ENCODE measurements around the gene HIF1AN. TPM values are rescaled to one million over a fixed set of nuclear protein-coding genes. Genes with fewer than 3 reads are reported as not detected.

HIF1AN gene
- 10 to 100 TPM; 54.9 to 59.3 TPM for total RNA-seq

DNA sequence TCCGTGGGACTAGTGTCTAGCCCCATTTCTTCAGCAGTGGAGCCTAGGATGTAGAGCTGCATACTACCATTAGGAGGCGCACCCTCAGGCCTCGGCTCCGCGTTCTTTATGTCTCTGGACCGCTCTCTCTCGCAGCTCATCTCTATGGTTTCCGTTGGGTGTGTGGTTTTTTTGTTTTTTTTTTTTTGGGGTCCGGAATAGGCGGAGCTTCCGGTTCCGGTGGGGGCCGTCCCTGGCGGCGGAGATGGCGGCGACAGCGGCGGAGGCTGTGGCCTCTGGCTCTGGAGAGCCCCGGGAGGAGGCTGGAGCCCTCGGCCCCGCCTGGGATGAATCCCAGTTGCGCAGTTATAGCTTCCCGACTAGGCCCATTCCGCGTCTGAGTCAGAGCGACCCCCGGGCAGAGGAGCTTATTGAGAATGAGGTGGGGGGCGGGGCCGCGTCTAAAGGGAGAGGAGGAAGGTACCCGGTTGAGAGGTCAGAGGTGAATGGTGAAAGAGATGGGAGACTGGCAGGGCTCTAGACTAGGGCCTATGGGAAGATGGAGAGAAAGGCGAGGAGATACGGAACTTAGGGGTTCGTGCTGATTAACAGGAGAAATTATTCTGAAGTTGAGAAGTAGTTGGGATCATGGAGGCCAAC lies at the start of gene HIF1AN:
TSS of gene HIF1AN (plus strand) at position 229 of the 639 bp plus-strand sequence. CDS start at position 245, 16 bp downstream.
- peak within 1 kb of the TSS; percentile 61 for H3K27ac Mint-ChIP-seq
- H3K9me3 Mint-ChIP-seq = peaks cover 6% of the 10 kb centered on the region
- peaks cover 12% of the 10 kb centered on the region for H3K4me1 Mint-ChIP-seq
- no peaks in the 10 kb centered on the region for H3K27me3 Mint-ChIP-seq
- no peak within 1 kb of the TSS for H3K4me3 Mint-ChIP-seq
- H3K36me3 Mint-ChIP-seq (ENCODE audit: low read depth) = peaks cover 25% of the 10 kb centered on the region
- peak; percentile 93 for DNase-seq
- POLR2A ChIA-PET = interaction anchor here (0.6 to 1.1 kb wide), 7 partner anchors 22 to 917 kb away, joined by 3 to 4 read pairs (median 3); no protein-coding TSS in a partner anchor
- CTCF ChIA-PET = interaction anchor here (0.6 to 4.8 kb wide), 31 partner anchors 9 to 493 kb away, joined by 3 to 52 read pairs (median 4); partner anchors contain the start of genes SCD and SEC31B

DNA sequence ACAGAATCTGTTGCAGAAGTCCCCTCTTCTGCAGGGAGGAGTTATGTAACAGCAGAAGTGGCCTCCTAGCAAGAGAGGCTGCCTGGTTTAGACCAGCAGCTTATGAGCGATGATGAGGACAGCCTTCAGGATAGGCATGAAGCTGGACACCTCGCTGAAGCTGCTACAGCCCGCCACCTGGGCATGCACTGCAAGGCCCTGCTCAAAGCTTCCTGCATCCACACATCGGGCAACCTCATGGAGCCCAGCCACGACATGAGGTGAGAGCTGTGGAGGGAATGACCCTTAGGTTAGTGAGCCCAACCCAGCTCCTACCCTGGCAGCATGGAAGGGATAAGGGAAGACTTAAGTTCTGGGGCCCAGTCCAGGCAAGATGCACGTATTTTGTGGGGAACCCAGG lies 48.2 kb upstream of the HIF1AN start:
- no peak for DNase-seq
- no peaks in the 10 kb centered on the region for H3K27me3 Mint-ChIP-seq
- peaks cover 30% of the 10 kb centered on the region for H3K4me1 Mint-ChIP-seq
- CTCF ChIA-PET = interaction anchor here (1.3 to 2.5 kb wide), 5 partner anchors 9 to 31 kb away, joined by 3 to 16 read pairs (median 6); no protein-coding TSS in a partner anchor
- no peak overlapping the region for H3K27ac Mint-ChIP-seq
- POLR2A ChIA-PET = no interaction called here
- peaks cover 74% of the 10 kb centered on the region for H3K36me3 Mint-ChIP-seq (ENCODE audit: low read depth)
- no peak overlapping the region for H3K4me3 Mint-ChIP-seq
- H3K9me3 Mint-ChIP-seq = no peaks in the 10 kb centered on the region

DNA sequence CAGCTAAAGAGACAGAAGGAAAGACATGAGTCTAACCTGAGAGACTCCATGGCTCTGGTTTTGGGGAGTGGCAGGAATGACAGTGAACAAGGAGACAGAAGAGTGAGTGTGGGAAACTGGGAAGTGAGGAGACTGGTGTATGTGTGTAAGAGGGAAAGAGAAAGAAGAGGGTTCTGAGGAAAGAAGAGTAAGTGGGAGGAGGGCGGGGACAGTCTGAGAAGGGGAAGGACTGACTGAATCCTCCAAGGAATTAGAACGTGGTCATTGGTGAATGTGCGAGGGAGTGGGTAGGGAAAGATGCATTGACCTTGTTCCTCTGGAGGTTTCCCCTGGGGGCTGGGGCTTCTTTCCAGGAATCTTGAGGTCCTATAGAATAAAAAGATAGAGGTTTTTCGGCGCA lies 46.3 kb upstream of the HIF1AN start:
- CTCF ChIA-PET = interaction anchor here (1.9 to 2.1 kb wide), 2 partner anchors 11 to 29 kb away, joined by 6 to 16 read pairs; no protein-coding TSS in a partner anchor

DNA sequence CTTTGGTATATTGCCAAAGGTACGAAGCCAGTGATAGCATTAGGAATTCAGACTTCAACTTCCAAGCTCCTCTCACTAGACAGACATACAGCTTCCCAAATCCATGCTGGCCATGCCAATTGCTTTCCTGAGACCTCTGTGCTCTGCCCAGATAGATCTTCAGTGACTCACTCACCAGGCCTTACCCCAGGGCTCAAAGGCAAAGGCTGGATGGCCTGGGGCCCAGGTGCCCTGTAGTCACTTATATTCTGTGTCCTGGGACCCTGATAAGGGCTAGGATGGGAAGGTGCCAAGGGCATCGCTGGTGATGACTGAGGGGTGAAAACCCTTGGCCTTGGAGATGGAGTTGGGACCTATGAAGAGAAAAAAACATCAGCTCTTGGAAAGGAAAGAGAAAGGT lies 45.2 kb upstream of the HIF1AN start:
- peaks cover 73% of the 10 kb centered on the region for H3K36me3 Mint-ChIP-seq (ENCODE audit: low read depth)

More for the DNA sequence above, 46.3 kb upstream of the HIF1AN start:
- Mint-ChIP-seq H3K27ac (no peak overlapping the region), H3K4me3 (no peak overlapping the region), H3K36me3 (ENCODE audit: low read depth) (peaks cover 77% of the 10 kb centered on the region), H3K27me3 (no peaks in the 10 kb centered on the region), H3K4me1 (peaks cover 21% of the 10 kb centered on the region), H3K9me3 (no peaks in the 10 kb centered on the region)
- DNase-seq = no peak
- POLR2A ChIA-PET = no interaction called here

DNA sequence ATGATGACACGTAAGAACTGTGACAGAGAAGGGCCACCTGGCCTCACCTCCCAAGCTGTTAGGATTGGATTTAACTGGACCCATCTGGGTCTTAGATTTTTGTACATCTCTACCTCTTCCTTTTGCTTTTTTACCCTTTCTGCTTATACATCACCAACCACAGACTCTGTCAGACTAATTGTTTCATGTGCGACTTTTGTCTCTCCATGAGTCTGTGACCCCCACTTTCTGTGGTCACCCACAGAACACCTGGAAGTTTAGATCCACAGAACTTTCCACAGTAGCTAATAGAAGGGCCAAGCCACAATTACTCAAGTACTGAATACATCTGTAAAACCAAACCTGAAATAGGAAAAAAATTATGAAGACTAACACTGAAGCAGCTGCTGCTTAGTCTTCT lies 39.2 kb upstream of the HIF1AN start:
- Mint-ChIP-seq H3K36me3 (ENCODE audit: low read depth) (peaks cover 83% of the 10 kb centered on the region), H3K4me1 (peaks cover 64% of the 10 kb centered on the region)
- POLR2A ChIA-PET = interaction anchor here (1.1 kb wide), 1 partner anchor 14 kb away, joined by 3 read pairs; no protein-coding TSS in a partner anchor

More for the DNA sequence above, 45.2 kb upstream of the HIF1AN start:
- DNase-seq = no peak
- H3K27me3 Mint-ChIP-seq = no peaks in the 10 kb centered on the region
- no peak overlapping the region for H3K27ac Mint-ChIP-seq
- H3K4me1 Mint-ChIP-seq = peaks cover 18% of the 10 kb centered on the region
- no peak overlapping the region for H3K4me3 Mint-ChIP-seq
- no peaks in the 10 kb centered on the region for H3K9me3 Mint-ChIP-seq
- ChIA-PET POLR2A (no interaction called here), CTCF (interaction anchor here (2.2 kb wide), 1 partner anchor 8 kb away, joined by 8 read pairs; no protein-coding TSS in a partner anchor)

DNA sequence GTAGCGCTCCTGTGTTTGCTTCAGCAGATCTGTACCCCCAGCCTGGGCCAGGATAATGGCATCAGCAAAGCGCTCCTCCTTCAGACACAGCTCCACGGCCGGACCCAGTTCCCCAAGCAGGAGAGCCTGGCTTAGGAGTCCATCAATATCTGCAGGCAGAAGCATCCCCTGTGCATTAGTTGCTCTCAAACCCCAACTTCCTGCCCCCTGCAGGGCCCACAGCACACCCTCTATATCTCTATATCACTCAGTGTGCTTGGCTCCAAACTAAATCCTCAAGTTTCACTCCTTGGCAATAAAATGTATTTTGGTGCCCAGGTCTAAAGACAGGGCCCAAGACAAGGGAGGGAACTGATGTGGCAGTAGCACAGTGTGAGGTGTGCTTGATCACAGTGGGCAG lies 37.7 kb upstream of the HIF1AN start:
- CTCF ChIA-PET = interaction anchor here (0.6 to 5.6 kb wide), 8 partner anchors 10 to 456 kb away, joined by 3 to 59 read pairs (median 5); no protein-coding TSS in a partner anchor

More for the DNA sequence above, 39.2 kb upstream of the HIF1AN start:
- no peaks in the 10 kb centered on the region for H3K27me3 Mint-ChIP-seq
- no peak overlapping the region for H3K27ac Mint-ChIP-seq
- H3K9me3 Mint-ChIP-seq = no peaks in the 10 kb centered on the region
- no peak for DNase-seq
- CTCF ChIA-PET = interaction anchor here (1.3 to 5.6 kb wide), 7 partner anchors 9 to 31 kb away, joined by 3 to 59 read pairs (median 6); no protein-coding TSS in a partner anchor
- no peak overlapping the region for H3K4me3 Mint-ChIP-seq

DNA sequence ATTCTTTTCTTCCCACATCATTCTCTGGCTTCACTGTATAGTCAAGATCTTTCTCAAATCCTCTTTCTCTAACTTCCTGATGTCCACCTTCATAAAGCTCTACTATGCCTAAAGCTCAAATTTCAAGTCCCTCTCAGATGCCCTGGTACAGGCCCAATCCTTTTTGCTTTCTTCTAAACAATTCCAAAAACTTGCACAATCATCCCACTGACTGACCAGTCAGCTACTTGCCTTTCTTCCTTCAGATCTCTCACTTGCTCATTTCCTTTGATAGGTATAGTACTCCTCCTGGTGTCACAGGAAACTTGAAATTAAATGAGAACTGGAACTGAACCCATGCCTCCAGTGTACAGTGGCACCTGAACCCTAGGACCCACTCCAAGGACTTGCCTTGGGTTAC lies 34.3 kb upstream of the HIF1AN start:
- ChIA-PET POLR2A (no interaction called here), CTCF (interaction anchor here (1.1 to 2.9 kb wide), 4 partner anchors 13 to 77 kb away, joined by 3 to 16 read pairs (median 8); no protein-coding TSS in a partner anchor)
- H3K4me1 Mint-ChIP-seq = peaks cover 92% of the 10 kb centered on the region
- peaks cover 87% of the 10 kb centered on the region for H3K36me3 Mint-ChIP-seq (ENCODE audit: low read depth)
- no peaks in the 10 kb centered on the region for H3K27me3 Mint-ChIP-seq
- no peaks in the 10 kb centered on the region for H3K9me3 Mint-ChIP-seq
- H3K27ac Mint-ChIP-seq = peak overlapping the region; percentile 22
- no peak for DNase-seq
- no peak overlapping the region for H3K4me3 Mint-ChIP-seq

More for the DNA sequence above, 37.7 kb upstream of the HIF1AN start:
- no peaks in the 10 kb centered on the region for H3K9me3 Mint-ChIP-seq
- H3K36me3 Mint-ChIP-seq (ENCODE audit: low read depth) = peaks cover 88% of the 10 kb centered on the region
- DNase-seq = no peak
- H3K4me3 Mint-ChIP-seq = no peak overlapping the region
- POLR2A ChIA-PET = no interaction called here
- H3K27ac Mint-ChIP-seq = peak overlapping the region; percentile 54
- no peaks in the 10 kb centered on the region for H3K27me3 Mint-ChIP-seq
- H3K4me1 Mint-ChIP-seq = peaks cover 75% of the 10 kb centered on the region

DNA sequence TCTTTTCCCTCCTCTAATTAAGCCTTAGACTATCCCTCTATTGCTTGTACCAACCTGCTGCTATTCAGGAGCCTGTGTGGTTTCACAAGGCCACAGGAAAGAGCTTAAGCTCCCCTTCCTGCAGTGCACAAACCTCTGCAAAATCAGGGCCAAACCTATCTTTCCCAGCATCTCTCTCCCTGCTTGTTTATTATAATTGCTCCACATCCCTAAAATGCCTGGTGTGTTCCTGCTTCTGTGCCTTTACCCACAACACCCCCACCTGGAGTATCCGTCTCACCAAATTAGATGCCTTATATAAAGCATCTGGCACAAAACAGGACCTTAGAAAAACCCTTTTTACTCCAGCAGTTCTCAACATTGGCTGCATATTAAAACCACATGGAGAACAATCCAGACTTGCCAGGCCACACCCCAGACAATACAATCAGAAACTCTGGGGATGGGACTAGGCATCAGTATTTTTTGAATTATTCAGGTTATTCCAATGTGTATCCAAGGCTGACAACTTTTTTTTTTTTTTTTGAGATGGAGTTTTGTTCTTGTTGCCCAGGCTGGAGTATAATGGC lies 32.7 kb upstream of the HIF1AN start:
- Mint-ChIP-seq H3K4me1 (peaks cover 92% of the 10 kb centered on the region), H3K36me3 (ENCODE audit: low read depth) (peaks cover 83% of the 10 kb centered on the region), H3K9me3 (no peaks in the 10 kb centered on the region), H3K4me3 (no peak overlapping the region), H3K27ac (peak overlapping the region; percentile 42), H3K27me3 (no peaks in the 10 kb centered on the region)
- POLR2A ChIA-PET = no interaction called here
- DNase-seq = no peak
- CTCF ChIA-PET = interaction anchor here (0.7 to 1.7 kb wide), 3 partner anchors 15 to 145 kb away, joined by 3 read pairs; no protein-coding TSS in a partner anchor

DNA sequence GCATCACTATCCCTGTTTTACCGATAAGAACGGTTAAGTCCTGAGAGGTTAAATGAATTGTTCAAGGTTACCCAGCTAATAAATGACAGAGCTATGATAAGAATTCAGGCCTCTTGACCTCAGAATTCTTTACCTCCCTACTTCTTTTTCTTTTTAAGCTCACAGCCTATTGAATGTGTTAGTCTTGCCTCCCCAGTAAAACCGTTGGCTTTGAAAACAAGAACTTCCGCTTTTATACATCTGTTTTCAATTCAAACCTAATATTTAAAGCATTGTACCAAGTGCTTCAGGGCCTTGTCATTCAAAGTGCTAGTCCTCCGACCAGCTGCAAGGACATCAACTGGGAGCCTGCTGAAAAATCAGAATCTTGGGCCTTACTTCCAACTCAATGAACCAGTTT lies 31.6 kb upstream of the HIF1AN start:
- no peaks in the 10 kb centered on the region for H3K9me3 Mint-ChIP-seq
- ChIA-PET POLR2A (no interaction called here), CTCF (interaction anchor here (1.4 to 1.7 kb wide), 2 partner anchors 18 to 73 kb away, joined by 3 read pairs; no protein-coding TSS in a partner anchor)
- DNase-seq = no peak
- H3K36me3 Mint-ChIP-seq (ENCODE audit: low read depth) = peaks cover 78% of the 10 kb centered on the region
- H3K4me1 Mint-ChIP-seq = peaks cover 91% of the 10 kb centered on the region
- no peak overlapping the region for H3K4me3 Mint-ChIP-seq
- no peaks in the 10 kb centered on the region for H3K27me3 Mint-ChIP-seq
- H3K27ac Mint-ChIP-seq = peak overlapping the region; percentile 52

DNA sequence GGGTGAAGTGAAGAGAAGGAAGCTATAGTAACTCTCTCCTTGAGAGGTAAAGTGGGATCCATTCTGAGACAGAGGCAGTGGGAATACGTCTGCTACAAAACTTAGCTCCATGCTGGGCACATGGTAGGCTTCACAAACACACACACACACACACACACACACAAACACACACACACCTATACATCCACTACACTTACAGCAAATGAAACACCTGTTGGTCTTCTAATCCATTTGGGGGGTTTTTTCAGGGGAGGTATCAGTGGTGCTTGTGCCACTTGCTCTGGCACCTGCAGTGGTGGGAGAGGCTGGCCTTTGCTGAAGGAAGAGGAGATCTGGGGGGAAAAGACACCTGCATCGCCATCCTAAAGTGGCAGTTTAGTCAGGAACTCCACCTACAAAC lies 30.6 kb upstream of the HIF1AN start:
- Mint-ChIP-seq H3K9me3 (no peaks in the 10 kb centered on the region), H3K27me3 (no peaks in the 10 kb centered on the region), H3K27ac (peak overlapping the region; percentile 93), H3K4me1 (peaks cover 91% of the 10 kb centered on the region), H3K4me3 (peak overlapping the region; percentile 78), H3K36me3 (ENCODE audit: low read depth) (peaks cover 69% of the 10 kb centered on the region)
- POLR2A ChIA-PET = interaction anchor here (0.5 to 0.7 kb wide), 2 partner anchors 56 to 414 kb away, joined by 3 to 4 read pairs; no protein-coding TSS in a partner anchor
- CTCF ChIA-PET = interaction anchor here (0.9 to 1.4 kb wide), 3 partner anchors 14 to 74 kb away, joined by 3 to 5 read pairs (median 4); partner anchors contain the start of gene SEC31B
- no peak for DNase-seq

DNA sequence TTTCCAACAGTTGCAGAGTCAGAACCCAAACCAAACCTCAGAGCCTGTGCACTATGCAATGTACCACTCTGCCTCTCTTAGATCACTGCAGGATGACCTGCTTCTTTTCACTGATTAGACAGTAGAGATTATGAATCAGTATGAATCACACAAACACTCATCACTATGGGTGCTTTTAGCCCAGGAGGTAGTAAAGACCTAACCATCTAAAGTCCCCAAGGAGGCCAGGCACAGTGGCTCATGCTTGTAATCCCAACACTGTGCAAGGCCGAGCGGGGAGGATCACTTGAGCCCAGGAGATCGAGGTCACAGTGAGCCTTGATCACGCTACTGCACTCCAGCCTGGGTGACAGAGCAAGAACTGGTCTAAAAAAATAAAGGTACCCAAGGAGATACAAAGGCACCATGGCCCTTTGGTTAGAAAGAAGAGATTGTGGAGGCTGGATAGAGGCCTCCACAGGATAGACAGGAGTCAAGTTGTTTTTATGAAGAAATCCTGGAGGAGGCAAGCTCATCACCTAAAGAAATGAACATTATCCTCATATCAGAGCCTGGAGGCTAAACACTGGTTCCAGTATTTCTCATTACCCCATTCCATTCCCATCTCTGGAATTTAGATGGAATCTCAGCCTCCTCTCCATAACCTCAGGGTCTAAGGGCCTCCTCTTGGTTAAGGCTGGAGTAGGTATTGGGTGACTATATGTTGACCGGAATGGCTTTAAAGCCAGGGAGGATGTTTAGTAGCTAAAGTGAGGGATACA lies 29.0 kb upstream of the HIF1AN start:
- no peaks in the 10 kb centered on the region for H3K9me3 Mint-ChIP-seq
- peaks cover 60% of the 10 kb centered on the region for H3K36me3 Mint-ChIP-seq (ENCODE audit: low read depth)
- H3K4me3 Mint-ChIP-seq = peak overlapping the region; percentile 78
- no peaks in the 10 kb centered on the region for H3K27me3 Mint-ChIP-seq
- CTCF ChIA-PET = interaction anchor here (0.9 to 12.7 kb wide), 5 partner anchors 12 to 157 kb away, joined by 3 to 170 read pairs (median 69); partner anchors contain the start of genes NDUFB8 and SEC31B
- POLR2A ChIA-PET = interaction anchor here (0.7 kb wide), 1 partner anchor 220 kb away, joined by 3 read pairs; the partner anchor contains the start of gene BLOC1S2
- H3K4me1 Mint-ChIP-seq = peaks cover 97% of the 10 kb centered on the region
- H3K27ac Mint-ChIP-seq = peak overlapping the region; percentile 93
- no peak for DNase-seq

DNA sequence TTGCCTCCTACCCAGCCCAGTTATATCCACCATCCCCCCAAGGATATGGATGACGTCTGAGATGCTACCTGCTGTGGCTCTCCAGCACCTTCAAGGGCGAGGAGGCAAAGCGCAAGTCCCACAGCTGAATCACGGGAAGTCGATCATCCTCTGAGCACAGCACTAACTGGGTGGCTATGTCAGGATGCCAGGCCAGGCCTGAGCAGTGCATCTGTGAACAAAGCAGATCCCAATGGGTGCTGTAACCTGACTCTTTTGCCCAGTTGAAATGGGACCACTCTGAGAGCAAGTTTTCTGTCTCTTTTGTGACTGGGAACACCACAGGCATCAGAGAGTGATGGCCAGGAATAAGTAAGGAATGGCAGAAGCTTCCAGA lies 28.4 kb upstream of the HIF1AN start:
- POLR2A ChIA-PET = interaction anchor here (0.7 kb wide), 1 partner anchor 221 kb away, joined by 3 read pairs; the partner anchor contains the start of gene BLOC1S2
- DNase-seq = no peak
- peaks cover 97% of the 10 kb centered on the region for H3K4me1 Mint-ChIP-seq

More for the DNA sequence above, 28.4 kb upstream of the HIF1AN start:
- Mint-ChIP-seq H3K9me3 (no peaks in the 10 kb centered on the region), H3K4me3 (peak overlapping the region; percentile 78), H3K36me3 (ENCODE audit: low read depth) (peaks cover 60% of the 10 kb centered on the region), H3K27me3 (no peaks in the 10 kb centered on the region), H3K27ac (peak overlapping the region; percentile 93)
- CTCF ChIA-PET = interaction anchor here (0.9 to 12.7 kb wide), 6 partner anchors 13 to 158 kb away, joined by 3 to 170 read pairs (median 60); partner anchors contain the start of genes HIF1AN, NDUFB8 and SEC31B

Measured in activated CD4-positive, alpha-beta T cell treated with anti-CD3 and anti-CD28 coated beads, Interleukin-2, amount 10 ng/mL, durations not matched to agents 7 days and 5 days (primary cell).